Middle frontal gyrus (tissue), 1 donor: Measurements from ENCODE around the gene ST6GAL1.
"Not testable (repeated sequence)": the region's sequence is repeated elsewhere in the genome, so short reads cannot be mapped to it uniquely, and the experiment has no call there.

Experiments used
- DNase-seq: peaks from one replicate; pipeline ENCODE4 v3.0.0-alpha.2; 2015; ENCODE audit warnings: low spot score; ENCODE audit errors: extremely low spot score

The ST6GAL1 gene

DNA sequence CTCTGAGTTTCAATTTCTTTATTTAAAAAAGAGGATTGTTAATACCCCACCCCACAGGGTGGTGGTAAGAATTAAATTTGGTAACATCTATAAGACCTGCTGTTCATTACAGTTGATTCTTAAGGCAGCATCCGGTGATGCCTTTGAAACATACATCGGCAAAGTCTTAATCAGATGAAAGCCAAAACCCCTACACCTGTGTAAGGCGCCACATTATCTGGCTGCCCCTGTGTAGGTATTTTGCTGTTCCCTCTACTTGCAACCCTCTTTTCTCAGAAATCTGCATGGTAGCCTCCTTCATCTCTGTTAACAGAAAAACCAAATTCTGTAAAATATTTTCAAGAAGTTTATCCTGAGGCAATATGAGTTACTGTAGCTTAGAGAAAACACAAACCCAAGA is 90.0 kb downstream of the ST6GAL1 start:
- no peak for DNase-seq

DNA sequence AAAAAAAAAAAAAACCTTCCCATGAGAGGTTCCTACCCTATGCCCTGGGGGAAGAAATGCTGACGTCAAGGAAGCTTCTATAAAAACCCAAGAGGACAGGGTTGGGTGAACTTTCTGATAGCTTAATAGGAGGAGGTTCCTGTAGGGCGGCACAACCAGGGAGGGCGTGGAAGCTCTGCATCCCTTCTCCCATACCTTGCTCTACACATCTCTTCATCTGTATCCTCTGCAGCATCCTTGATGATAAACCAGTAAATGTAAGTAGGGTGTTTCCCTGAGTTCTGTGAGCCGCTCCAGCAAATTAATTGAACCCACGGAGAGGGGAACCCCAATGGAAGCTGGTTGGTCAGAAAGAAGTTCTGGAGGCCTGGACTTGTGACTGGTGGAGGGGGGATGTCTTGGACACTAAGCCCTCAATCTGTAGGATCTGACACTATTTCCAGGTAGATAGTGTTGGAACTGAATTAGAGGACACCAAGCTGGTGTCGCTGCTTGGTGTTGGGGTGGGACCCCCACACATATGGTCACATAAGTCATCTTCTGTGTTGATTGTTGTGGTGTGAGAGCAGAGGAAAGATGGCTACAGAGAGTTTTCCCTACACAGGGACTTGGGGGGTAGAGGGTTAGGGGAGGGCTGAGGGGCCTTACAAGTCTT is 91.5 kb downstream of the ST6GAL1 start:
- DNase-seq = no peak

DNA sequence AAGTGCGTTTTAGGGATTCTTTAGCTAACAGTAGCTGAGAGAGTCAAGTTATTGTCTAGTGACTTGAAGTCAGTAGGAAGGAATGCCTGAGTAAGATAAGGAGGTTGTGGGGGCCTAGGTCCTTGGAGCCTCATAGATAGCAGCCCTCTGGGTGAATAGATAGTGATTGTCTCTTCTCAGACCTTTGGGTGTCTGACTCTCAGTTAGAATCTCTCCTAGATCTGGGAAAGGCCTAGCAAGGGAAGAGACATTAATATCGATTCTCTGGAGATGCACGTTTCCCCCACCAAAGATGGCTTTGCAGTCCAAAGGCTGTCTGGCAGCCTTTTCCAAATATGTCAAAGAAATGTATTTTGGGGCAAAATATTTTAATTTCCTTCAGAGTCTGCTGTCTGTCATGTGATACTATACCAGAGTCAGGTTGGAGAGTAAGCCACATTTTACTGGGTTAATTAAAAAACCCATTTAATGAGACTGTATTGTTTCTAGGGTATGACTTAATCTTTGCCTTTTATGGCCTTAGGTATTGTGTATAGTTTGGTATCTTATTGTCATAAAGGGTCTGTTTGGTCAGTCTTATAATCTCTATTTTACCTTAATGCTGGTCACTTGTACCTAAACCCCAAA is 92.2 kb downstream of the ST6GAL1 start:
- no peak for DNase-seq

DNA sequence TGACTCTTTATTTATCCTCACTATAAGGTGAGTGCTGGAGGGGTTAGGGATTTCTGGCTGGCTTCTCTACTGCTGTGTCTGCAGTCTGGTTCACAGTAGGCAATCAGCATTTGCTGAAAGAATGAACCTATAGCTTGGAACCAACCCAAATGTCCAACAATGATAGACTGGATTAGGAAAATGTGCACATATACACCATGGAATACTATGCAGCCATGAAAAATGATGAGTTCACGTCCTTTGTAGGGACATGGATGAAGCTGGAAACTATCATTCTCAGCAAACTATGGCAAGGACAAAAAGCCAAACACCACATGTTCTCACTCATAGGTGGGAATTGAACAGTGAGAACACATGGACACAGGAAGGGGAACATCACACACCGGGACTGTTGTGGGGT is 93.0 kb downstream of the ST6GAL1 start:
- not testable (repeated sequence) for DNase-seq

DNA sequence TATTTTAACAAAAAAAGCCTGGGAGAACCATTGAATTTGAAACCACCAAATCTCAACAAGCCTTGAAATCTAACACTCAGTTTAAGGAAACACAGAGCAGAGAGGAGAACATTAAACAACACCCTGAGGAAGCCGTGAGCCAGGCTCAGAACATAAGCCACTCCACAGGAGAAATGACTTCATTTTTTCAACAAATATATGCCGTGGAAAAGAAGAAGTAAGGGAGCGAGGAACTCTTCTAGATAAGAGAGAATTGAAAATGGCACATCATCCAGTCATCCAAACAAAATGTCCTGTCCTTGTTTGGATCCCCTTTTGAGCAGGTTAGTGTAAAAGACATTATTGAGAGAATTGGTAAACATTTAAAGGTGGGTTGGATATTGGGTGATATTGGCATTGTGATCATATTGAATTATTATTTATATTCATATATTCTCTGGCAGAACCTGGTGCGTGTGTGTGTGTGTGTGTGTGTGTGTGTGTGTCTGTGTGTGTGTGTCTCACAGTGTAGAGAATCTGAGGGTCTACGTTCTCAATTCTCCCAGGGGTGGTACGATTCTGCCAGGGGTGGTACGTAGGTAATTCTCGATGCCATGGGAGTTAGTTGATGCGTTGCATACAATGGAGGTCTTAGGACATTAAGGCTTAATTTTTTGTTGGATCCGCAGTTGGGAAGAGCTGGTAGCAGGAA is 94.4 kb downstream of the ST6GAL1 start:
- DNase-seq = no peak

DNA sequence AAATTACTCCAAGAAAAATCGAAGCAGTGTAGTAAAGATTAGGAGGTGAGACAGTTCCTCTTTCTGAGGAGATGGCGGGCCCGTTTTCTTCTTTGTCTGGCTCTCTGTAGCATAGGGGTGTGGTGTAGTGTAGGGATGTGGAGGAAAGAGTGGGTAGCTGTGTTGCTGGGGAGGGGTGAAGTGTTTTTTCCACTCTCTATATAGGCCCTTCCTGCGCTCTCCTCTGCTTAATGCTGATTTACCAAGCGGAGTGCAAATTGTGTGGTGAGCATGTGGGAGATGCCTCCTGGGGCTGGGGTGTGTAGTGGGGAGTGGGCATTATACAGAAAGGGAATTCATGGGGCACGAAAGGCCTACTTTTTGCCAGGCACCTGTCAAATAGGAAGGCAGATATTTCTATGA is 94.9 kb downstream of the ST6GAL1 start:
- no peak for DNase-seq

DNA sequence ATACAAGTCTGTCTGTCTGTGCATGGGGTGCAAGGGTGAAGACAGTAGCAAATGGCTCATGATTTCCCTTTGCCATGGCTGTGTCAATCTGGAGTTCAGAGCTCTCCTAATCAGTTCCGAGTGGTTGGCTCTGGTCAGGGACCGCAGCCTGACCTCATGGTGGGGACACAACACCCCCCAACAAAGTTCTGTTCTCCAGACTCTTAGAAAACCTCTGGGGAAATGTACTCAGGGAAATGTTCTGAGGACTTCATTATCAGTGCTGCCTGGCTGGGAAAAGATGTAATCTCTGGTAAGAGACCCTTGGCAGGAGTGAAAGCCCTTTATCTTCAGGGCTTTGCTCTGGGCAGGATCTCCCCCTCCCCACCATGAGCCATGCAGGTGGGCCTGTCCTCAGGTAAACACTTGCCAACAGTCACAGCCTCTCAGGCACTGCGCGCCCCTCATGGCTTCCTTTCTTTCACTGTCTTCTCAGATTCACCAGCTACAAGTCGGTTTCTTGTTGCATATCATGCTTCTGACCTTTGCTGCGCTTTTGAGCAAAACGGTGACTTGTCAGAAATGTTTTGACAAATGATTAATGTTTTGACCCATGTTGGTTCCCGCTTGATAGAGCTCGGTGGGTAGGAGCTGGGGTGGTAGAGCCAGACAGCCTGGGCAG is 95.5 kb downstream of the ST6GAL1 start:
- no peak for DNase-seq

DNA sequence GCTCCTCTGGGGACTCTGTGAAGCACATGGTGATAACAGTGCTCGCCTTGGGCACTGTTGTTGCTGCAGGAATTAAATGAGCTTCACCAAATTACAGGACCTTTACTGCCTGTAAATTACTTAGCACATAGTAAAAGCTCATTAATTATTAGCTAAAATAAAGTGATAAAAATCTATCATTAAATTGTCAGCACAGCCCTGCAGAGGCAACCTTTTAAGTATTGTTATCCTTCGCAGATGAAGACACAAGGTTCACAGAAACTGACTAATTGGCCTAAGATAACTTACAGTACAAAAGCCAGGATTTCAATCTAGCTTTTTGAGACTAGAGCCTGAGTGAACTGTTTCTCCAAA is 96.0 kb downstream of the ST6GAL1 start:
- DNase-seq = no peak

DNA sequence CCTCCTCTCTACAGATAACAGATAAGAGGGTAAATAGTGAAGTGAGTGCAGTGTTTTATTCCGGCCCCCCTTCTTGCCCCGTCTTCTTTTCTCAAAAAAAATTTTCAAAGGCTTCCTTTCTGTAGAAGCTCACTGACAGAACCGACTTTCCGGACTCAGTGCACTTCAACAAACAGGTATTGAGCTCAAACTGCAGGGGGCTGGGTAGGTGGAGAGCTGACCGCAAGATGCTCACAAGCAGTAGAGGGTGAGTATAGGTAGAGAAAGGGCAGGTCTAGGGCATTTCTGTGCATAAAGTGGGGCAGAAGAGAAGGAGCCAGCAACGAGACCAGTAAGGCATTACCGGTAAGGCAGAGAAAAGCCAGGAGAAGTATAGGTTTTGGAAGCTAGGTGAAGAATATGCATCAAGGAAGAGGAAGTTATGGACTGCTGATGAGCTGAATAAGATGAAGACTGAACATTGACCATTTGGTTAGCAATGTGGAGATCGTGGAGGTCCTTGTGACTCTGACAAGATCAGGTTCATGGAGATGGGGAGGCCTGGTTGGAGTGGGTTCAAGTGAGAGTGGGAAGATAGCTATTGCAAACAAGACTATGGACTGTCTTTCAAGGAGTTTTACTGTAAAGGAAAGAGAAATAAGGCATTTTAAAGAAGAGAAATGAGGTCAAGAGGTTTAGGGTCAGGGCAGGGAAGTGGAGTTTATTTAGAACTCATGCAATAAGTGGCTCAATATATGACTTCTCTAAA is 97.4 kb downstream of the ST6GAL1 start:
- no peak for DNase-seq

DNA sequence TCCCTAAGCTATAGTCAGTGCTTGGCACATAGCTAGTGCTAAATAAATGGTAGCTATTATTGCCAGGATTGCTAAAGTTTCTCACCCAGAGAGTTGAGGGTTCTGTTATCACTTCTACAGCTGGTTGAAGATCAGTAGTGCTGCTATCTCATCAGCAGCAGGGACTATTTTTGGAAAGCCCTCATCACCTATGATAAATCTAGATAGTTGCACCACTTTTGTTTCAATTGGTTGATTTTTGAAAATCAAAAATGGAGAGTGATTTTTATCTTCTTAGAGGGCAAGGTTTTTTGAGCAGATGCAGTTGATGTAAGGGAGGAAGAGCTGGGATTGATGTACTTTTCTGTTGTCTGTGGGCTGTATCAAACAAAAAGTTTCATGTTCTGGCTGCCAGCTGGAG is 101.6 kb downstream of the ST6GAL1 start:
- no peak for DNase-seq

DNA sequence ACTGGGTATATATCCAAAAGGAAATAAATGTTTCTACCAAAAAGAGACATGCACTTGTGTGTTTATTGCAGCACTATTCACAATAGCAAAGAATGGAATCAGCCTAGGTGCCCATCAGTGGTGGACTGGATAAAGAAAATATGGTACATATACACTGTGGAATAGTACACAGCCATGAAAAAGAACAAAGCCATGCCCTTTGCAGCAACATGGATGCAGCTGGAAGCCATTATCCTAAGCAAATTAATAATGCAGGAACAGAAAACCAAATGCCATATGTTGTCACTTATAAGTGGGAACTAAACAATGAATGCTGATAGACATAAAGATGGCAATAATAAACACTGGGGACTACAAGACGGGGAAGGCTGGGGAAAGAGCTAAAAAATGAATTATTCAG is 106.1 kb downstream of the ST6GAL1 start:
- DNase-seq = no peak

DNA sequence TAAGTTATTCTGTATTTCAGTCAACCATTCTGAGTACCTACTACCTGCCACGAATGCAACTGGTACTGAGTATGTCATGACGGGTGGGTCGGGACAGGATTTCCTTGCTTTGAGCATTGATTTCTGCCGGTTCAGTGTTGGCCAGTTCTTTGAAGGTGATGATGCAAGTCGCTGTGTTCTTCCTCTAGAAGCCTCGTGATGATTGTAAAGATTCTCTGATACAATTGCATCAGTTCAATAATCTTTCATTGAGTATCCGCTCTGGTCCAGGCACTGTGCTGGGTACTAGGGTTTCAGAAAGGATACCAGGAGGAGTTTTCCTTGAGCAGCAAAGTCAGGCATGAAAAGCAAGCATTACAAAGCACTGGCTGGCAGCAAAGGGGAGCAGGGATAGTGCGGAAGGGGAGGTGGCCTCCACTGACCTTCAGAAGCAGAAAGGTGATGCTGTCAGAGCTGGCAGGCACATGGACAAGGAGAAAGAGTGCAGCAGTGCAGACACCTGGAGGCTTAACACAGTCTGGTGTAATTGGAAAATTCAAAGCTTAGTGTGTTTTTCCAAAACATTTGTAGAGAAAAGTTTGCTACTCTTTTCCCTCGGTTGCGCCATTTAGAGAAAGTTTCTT is 108.9 kb downstream of the ST6GAL1 start:
- no peak for DNase-seq

DNA sequence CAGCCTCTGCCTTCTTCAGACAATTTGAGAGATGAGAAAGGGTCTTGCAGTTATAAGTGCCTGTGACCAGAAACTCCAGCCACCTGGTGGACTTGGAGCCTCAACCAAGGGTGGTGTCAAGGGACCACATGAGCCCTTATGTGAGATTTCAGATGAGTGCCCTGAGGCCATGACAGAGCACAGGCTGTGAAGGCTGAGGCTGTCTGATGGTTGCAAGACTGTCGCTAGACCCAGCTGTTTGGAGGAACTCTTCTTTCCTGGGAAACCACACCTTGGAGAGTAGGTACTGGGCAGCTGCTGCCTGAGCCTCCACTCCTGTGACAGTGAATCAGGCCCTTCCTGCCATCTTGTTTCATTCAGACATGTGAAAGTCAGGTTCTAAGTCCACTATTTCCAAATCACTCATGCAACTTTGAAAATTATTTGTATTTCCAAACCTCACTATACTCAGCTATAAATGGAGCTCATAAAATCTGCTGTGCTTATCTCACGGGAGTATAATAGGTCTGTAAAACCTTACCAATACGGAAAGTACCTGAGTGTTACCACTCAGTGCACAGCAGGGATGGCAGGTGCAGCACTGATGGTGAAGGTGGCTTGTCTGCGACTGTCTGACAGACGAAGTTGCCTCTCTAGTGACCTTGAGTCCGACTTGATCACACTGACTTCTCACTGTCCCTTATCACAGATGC is 109.5 kb downstream of the ST6GAL1 start:
- DNase-seq = no peak

DNA sequence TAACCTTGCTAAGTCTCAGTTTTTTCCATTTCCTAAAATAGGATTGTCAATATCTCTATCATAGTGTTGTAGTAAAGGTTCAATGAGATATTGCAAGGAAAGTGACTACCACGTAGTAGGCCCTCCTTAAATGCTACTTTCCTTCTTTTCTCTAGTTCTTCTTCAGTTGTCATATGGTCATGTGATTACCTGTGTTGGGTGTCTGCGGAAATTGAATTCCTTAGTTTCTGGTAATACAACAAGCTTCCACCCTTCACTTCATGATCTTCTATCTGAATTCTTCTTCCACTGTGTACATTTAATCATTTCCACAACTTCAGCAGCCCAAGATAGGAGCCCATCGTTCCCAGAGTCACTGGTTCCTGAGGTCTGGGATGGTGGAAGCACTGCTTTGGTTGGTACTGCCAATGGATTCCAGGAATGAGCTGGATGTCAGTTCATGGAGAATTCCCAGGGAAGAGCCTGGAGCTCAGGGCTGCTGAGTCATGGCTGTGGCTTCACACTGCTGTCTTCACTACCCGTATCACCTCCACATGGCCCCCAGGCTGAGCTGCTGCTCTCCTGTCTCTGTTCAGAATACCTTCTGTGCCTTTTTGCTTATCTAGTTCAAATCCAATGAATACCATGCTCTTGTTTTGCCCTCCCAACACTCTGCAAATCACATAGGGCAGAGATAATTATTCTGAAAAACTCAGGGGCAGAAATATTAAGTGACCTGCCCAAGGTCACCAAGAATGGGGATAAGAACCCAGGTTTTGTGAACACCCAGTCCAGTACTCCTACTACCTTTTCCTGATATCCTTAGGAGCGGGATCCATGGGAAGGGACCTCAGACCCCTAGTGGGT is 110.4 kb downstream of the ST6GAL1 start:
- DNase-seq = no peak

DNA sequence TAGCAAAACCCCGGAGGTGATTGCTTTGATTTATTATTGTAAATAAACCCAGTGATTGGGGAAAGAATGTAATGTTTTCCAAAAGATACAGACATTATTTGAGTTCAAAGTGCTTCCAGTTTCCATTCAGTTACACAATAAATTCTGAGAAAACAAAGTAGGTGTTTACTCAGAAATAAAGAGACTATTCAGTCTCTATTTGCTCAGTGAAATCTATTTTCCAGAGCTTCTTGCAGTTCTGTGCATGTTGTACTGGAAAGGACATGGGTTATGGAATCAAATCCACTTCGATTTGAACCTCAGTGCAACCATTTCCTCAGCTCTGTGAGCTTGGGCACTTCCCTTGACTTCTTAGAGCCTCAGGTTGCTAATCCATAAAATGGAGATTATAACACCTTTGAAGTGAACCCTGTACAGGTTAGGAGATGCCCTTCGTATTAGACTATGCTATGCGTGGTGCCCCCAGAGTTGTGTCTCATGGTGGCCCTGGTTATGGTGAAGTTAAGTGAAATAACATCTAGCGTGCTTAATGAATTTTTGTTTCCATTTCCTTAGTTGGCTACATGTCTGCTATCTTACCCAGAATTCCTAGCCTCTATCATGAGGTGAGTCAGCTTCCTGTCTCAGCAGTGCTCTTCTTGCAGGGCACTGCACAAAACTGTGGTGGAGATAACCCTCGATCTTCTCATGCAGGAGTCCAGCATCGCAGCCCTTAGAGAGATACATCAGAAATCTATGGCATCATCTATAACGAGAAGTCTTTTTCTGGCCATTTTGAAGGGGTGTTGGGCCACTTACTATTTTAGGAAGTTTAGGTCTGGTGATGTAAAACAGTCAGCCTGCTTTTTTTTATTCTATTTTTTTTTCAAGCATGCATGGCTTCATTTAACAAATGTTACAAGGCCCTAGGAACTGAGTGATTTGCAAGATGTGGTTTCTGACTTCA is 111.3 kb downstream of the ST6GAL1 start:
- DNase-seq = no peak

DNA sequence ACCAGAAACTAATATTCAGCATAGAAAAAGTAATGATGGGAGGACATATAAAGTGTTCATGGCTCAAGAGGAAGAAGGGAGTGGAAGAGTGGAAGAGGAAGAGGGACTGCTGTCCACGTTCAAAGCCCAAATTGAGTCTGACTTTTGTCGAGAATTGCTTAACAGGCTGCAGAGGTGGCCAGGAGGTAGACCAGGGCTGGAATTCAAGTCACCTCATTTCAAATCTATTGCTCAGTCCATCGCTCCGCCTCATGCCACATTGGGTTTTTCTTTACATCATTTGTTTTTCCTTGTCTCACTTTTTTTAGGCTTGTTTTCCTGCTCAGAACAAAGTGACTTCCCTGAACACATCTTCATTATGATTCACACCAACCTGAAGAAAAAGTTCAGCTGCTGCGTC is 112.0 kb downstream of the ST6GAL1 start:
- no peak for DNase-seq

DNA sequence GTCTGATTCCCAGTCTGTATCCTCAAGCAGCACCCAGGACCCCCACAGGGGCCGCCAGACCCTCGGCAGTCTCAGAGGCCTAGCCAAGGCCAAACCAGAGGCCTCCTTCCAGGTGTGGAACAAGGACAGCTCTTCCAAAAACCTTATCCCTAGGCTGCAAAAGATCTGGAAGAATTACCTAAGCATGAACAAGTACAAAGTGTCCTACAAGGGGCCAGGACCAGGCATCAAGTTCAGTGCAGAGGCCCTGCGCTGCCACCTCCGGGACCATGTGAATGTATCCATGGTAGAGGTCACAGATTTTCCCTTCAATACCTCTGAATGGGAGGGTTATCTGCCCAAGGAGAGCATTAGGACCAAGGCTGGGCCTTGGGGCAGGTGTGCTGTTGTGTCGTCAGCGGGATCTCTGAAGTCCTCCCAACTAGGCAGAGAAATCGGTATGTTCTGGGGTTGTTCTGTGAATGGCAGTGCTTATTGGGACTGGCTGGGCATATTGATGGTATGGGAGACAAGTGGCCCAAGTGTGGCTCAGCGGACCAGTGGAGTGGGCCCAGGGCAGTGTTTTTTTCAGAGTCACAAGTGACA is 112.6 kb downstream of the ST6GAL1 start:
- no peak for DNase-seq

DNA sequence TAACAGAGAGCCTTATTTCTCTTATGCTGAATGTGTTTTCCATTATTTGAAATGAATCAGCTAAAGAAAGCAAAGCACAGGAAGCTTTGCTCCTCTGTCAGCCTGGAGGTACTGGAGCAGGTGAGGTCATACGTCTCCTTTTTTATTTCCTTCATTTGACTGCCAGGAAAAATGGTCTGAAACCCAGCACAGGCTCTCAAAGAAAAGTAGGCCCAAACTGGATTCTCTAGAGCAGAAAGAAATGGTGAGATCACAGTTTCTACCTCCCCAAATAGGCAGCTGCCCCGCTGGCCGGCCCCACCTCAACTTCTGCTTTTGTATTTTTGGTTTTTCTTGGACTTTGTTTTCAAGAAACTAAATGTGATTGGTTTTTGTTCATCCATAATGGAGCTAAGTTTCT is 113.9 kb downstream of the ST6GAL1 start:
- no peak for DNase-seq
